Liver (tissue), 3 donors: ENCODE data around the gene COL21A1.

ENCODE experiments used
- ATF3 ChIP-seq: IDR thresholded peaks from 2 replicates; pipeline ENCODE4 v1.6.1; 2016; ENCODE audit warnings: antibody characterized with exemption
- CTCF ChIP-seq: fragments of 150-350 bp; IDR thresholded peaks from 2 replicates; pipeline ENCODE4 v1.5.1; 2017; ENCODE audit warnings: improper control_type of control experiment, low read depth, low read length; ENCODE audit not compliant: missing input control
- EGR1 ChIP-seq, 2 donors: IDR thresholded peaks; 2 replicates each; pipeline ENCODE4 v1.6.1; 2016 to 2018; ENCODE audit warnings: antibody characterized with exemption in 2 of 2, low read depth in 2 of 2
- GABPA ChIP-seq, 2 donors: IDR thresholded peaks in 1 of 2; conservative IDR thresholded peaks in 1 of 2; 2 replicates each; pipeline ENCODE4 v1.6.1; 2016; ENCODE audit warnings: antibody characterized with exemption in 2 of 2, mild to moderate bottlenecking in 1 of 2, moderate library complexity in 1 of 2
- HNF4A ChIP-seq, 2 donors: conservative IDR thresholded peaks; 2 replicates each; pipeline ENCODE4 v1.6.1; 2016; ENCODE audit warnings: antibody characterized with exemption in 2 of 2, mild to moderate bottlenecking in 2 of 2
- HNF4G ChIP-seq: IDR thresholded peaks from 2 replicates; pipeline ENCODE4 v1.6.1; 2016; ENCODE audit warnings: antibody characterized with exemption
- JUND ChIP-seq, 2 donors: IDR thresholded peaks; 2 replicates each; pipeline ENCODE4 v1.6.1; 2016; ENCODE audit warnings: antibody characterized with exemption in 2 of 2
- MAX ChIP-seq: IDR thresholded peaks from 2 replicates; pipeline ENCODE4 v1.6.1; 2016; ENCODE audit warnings: antibody characterized with exemption
- SP1 ChIP-seq: IDR thresholded peaks from 2 replicates; pipeline ENCODE4 v1.6.1; 2018; ENCODE audit warnings: antibody characterized with exemption, mild to moderate bottlenecking
- TAF1 ChIP-seq: conservative IDR thresholded peaks from 2 replicates; pipeline ENCODE4 v1.6.1; 2016; ENCODE audit warnings: antibody characterized with exemption, mild to moderate bottlenecking
- YY1 ChIP-seq: IDR thresholded peaks from 2 replicates; pipeline ENCODE4 v1.6.1; 2016; ENCODE audit warnings: antibody characterized with exemption, mild to moderate bottlenecking
- ZBTB33 ChIP-seq: IDR thresholded peaks from 2 replicates; pipeline ENCODE4 v1.6.1; 2016; ENCODE audit warnings: antibody characterized with exemption
- TF ChIP-seq, protein P1 (sequence below): IDR thresholded peaks from 2 replicates; pipeline ENCODE4 v1.6.1; 2016; ENCODE audit warnings: antibody characterized with exemption, mild to moderate bottlenecking
- donor health status: healthy.
- donor health status: healthy.

GRCh38 chr6:56241124-56241802, 6.1 kb downstream of the COL21A1 start:
- no peak for TF ChIP-seq CTCF
- TF ChIP-seq YY1 = no peak
- TF ChIP-seq SP1 = no peak
- TF ChIP-seq ZBTB33 = no peak
- TF ChIP-seq EGR1 (IDR thresholded peaks at IDR 0.05; ENCODE audit: low read depth in 2 of 2) = no peak
- TF ChIP-seq MAX = no peak
- TF ChIP-seq, protein P1, sequence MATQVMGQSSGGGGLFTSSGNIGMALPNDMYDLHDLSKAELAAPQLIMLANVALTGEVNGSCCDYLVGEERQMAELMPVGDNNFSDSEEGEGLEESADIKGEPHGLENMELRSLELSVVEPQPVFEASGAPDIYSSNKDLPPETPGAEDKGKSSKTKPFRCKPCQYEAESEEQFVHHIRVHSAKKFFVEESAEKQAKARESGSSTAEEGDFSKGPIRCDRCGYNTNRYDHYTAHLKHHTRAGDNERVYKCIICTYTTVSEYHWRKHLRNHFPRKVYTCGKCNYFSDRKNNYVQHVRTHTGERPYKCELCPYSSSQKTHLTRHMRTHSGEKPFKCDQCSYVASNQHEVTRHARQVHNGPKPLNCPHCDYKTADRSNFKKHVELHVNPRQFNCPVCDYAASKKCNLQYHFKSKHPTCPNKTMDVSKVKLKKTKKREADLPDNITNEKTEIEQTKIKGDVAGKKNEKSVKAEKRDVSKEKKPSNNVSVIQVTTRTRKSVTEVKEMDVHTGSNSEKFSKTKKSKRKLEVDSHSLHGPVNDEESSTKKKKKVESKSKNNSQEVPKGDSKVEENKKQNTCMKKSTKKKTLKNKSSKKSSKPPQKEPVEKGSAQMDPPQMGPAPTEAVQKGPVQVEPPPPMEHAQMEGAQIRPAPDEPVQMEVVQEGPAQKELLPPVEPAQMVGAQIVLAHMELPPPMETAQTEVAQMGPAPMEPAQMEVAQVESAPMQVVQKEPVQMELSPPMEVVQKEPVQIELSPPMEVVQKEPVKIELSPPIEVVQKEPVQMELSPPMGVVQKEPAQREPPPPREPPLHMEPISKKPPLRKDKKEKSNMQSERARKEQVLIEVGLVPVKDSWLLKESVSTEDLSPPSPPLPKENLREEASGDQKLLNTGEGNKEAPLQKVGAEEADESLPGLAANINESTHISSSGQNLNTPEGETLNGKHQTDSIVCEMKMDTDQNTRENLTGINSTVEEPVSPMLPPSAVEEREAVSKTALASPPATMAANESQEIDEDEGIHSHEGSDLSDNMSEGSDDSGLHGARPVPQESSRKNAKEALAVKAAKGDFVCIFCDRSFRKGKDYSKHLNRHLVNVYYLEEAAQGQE = no peak
- no peak for TF ChIP-seq HNF4A (conservative IDR thresholded peaks at IDR 0.05)
- no peak for TF ChIP-seq TAF1
- no peak for TF ChIP-seq ATF3
- TF ChIP-seq GABPA (IDR thresholded peaks at IDR 0.05 in 1 of 2, conservative IDR thresholded peaks at IDR 0.05 in 1 of 2) = no peak
- TF ChIP-seq JUND (IDR thresholded peaks at IDR 0.05) = no peak
- TF ChIP-seq HNF4G = no peak
